ENCODE results near the gene TBCK. TPM values are rescaled to one million over a fixed set of nuclear protein-coding genes. Genes with fewer than 3 reads are reported as not detected.

Gene TBCK
- total RNA-seq, 1 donor from 2014 or later, result 12.0 TPM

DNA sequence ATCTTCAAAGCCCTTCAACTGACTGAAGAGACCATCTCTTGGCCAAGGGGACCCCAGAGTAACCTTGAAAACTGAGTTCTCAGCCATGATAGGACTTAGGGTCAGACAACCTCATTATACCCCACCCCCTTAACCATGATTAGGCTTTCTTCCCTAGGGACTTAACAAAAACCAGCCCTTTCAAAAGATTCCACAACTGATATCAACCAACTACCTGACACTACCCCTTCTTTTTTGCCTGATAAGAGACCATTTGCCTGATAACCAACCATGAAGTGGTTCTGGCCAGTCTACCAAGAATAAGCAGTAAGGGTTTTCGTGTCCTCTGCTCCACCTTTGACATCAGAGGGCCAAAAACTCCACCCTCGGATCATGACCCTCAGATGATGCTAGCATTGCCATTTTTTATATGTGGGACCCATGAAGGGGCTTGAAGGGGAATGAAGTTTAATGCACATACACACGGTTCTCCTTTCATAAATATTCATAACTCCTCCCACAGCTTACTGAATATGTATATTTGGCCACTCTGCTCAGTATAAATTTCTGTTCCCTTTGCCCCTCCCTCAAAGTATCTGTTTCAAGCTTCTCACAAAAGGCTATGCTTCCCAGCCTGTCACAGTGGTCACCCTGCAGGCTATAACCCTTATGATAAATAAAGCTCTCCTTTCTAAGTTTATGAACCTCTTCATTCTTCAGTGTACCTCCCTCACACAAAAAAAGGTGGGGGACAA lies 12.3 kb downstream of the TBCK start:
- no peaks in the 10 kb centered on the region for H3K36me3 ChIP-seq (ENCODE audit: control insufficient read depth, insufficient read depth, low read length)
- TF ChIP-seq, protein P1, sequence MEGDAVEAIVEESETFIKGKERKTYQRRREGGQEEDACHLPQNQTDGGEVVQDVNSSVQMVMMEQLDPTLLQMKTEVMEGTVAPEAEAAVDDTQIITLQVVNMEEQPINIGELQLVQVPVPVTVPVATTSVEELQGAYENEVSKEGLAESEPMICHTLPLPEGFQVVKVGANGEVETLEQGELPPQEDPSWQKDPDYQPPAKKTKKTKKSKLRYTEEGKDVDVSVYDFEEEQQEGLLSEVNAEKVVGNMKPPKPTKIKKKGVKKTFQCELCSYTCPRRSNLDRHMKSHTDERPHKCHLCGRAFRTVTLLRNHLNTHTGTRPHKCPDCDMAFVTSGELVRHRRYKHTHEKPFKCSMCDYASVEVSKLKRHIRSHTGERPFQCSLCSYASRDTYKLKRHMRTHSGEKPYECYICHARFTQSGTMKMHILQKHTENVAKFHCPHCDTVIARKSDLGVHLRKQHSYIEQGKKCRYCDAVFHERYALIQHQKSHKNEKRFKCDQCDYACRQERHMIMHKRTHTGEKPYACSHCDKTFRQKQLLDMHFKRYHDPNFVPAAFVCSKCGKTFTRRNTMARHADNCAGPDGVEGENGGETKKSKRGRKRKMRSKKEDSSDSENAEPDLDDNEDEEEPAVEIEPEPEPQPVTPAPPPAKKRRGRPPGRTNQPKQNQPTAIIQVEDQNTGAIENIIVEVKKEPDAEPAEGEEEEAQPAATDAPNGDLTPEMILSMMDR (IDR thresholded peaks at IDR 0.05; ENCODE audit: insufficient read depth, low read length, poor library complexity, severe bottlenecking), result no peak
- no peaks in the 10 kb centered on the region for H3K27me3 ChIP-seq (ENCODE audit: control insufficient read depth, insufficient read depth, low read length)
- no peak for DNase-seq (ENCODE audit: low read depth)
- H3K4me3 ChIP-seq (ENCODE audit: low read depth, low read length), result no peak overlapping the region

DNA sequence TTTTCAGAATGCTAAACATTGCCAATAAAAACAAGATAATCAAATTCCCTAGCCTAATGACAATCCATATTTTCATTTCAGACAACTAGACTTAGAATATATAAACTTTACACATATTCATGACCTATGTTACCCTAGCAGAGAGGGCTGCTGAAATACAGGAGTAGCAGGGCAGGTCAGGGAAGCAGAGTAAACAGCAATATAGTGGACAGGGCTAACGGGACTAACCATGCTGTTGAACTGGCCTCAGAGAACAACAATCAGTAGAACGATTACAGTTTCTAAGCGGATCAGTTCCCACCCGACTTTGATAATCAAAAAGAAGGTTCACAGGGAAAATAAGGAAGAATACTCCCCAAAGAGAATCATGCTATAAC lies 14.0 kb downstream of the TBCK start:
- no peak overlapping the region for H3K4me3 ChIP-seq (ENCODE audit: low read depth, low read length)
- H3K27me3 ChIP-seq (ENCODE audit: control insufficient read depth, insufficient read depth, low read length), result no peaks in the 10 kb centered on the region
- H3K36me3 ChIP-seq (ENCODE audit: control insufficient read depth, insufficient read depth, low read length), result no peaks in the 10 kb centered on the region
- no peak for DNase-seq (ENCODE audit: low read depth)
- TF ChIP-seq, protein P1 (IDR thresholded peaks at IDR 0.05; ENCODE audit: insufficient read depth, low read length, poor library complexity, severe bottlenecking), result no peak

DNA sequence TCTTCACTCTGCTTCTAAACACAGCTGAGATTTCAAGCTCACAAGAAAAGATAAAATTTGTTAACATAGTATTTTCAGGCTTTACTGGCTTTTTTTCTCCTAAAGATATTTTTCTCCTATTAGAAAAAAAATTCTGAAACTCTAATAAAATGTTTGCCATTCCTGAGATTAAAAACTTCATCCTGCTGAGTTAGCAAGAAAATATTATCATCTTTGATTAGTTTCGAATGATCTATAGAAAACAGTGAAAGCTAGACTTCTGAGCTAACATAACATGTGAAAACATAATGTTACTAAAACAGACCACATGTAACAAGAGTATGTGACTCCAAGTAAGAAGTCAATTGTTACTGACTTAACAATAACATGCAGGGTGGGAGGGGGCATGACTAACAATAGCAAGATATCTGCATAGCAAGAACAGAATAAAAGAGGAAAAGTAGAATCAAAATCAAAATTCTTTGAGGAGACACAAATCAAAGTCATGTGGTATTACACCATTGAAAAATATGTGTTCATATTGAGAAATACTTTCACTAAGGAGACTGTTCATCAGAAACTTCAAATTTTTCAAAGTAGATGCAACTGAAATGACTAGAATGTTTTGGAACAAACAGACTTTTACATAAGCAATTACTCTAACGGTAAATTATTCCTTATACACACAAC lies 14.5 kb downstream of the TBCK start:
- H3K27me3 ChIP-seq (ENCODE audit: control insufficient read depth, insufficient read depth, low read length), result no peaks in the 10 kb centered on the region
- no peak overlapping the region for H3K4me3 ChIP-seq (ENCODE audit: low read depth, low read length)
- DNase-seq (ENCODE audit: low read depth), result no peak
- TF ChIP-seq, protein P1 (IDR thresholded peaks at IDR 0.05; ENCODE audit: insufficient read depth, low read length, poor library complexity, severe bottlenecking), result no peak
- H3K36me3 ChIP-seq (ENCODE audit: control insufficient read depth, insufficient read depth, low read length), result no peaks in the 10 kb centered on the region

DNA sequence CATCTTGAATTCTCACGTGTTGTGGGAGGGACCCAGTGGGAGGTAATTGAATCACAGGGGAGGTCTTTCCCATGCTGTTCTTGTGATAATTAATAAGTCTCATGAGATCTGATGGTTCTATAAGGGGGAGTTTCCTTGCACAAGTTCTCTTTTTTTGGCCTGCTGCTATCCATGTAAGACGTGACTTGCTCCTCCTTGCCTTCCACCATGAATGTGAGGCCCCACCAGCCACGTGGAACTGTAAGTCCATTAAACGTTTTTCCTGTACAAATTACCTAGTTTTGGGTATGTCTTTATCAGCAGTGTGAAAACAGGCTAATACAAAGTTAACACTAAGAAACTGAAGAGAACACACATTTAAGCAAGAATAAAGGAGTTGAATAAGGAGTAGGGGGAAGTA lies 16.0 kb downstream of the TBCK start:
- TF ChIP-seq, protein P1 (IDR thresholded peaks at IDR 0.05; ENCODE audit: insufficient read depth, low read length, poor library complexity, severe bottlenecking), result no peak
- no peaks in the 10 kb centered on the region for H3K27me3 ChIP-seq (ENCODE audit: control insufficient read depth, insufficient read depth, low read length)
- no peak for DNase-seq (ENCODE audit: low read depth)
- no peaks in the 10 kb centered on the region for H3K36me3 ChIP-seq (ENCODE audit: control insufficient read depth, insufficient read depth, low read length)
- H3K4me3 ChIP-seq (ENCODE audit: low read depth, low read length), result no peak overlapping the region

DNA sequence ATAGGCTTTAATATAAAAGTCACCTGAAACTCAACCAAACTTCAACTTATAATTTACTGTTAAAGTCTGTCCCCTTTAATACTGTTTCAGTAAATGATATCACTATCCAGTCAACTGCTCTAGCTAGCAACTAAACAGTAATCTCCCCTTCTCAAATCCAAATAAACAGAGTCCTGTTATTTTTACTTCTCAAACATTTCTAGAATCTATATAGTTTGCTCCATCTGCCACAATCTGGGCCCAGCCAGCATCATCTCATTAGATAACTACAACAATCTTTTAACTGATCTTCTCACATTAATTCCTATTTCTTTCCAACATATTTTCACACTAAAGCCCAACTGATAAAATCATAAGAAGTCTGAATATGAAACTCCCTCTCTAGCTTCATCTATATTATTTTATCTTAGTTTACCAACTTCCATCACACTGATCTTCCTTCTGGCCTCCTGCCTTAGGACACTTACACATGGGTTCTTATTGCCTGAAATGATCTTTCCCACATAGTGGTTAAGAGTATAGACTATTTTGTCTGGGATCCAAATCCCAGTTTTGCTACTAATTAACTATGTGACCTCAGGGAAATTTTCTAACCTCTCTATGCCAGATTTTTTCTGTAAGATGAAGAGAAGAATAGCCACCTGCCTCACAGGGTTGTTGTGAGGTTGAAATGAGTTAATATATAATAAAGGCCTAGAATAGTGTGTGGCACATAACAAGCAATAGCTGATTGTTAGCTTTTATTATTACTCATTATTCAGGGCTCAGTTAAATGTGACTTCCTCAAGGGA lies 18.6 kb downstream of the TBCK start:
- no peaks in the 10 kb centered on the region for H3K27me3 ChIP-seq (ENCODE audit: control insufficient read depth, insufficient read depth, low read length)
- no peak overlapping the region for H3K4me3 ChIP-seq (ENCODE audit: low read depth, low read length)
- H3K36me3 ChIP-seq (ENCODE audit: control insufficient read depth, insufficient read depth, low read length), result no peaks in the 10 kb centered on the region
- TF ChIP-seq, protein P1 (IDR thresholded peaks at IDR 0.05; ENCODE audit: insufficient read depth, low read length, poor library complexity, severe bottlenecking), result no peak
- DNase-seq (ENCODE audit: low read depth), result no peak

Measured in kidney epithelial cell (primary cell).